Sigmoid colon (tissue), 3 donors: ENCODE measurements around the gene TSHZ1.

Experiments
- POLR2A ChIP-seq, 2 donors: fragments of 450-650 bp; IDR thresholded peaks; one replicate each; pipeline ENCODE4 v1.6.1; 2016; ENCODE audit warnings: antibody characterized with exemption in 2 of 2, mild to moderate bottlenecking in 2 of 2, moderate library complexity in 2 of 2
- TF ChIP-seq, protein P1 (sequence below), 4 experiments: fragments of 450-650 bp in 3 of 4; fragments of 200-600 bp in 1 of 4; IDR thresholded peaks; one replicate each; pipeline ENCODE4 v1.5.1; 2016 to 2019; ENCODE audit warnings: antibody characterized with exemption in 4 of 4, mild to moderate bottlenecking in 3 of 4, moderate library complexity in 2 of 4

- TF ChIP-seq POLR2A (IDR thresholded peaks at IDR 0.05), result no peak
- TF ChIP-seq, protein P1, sequence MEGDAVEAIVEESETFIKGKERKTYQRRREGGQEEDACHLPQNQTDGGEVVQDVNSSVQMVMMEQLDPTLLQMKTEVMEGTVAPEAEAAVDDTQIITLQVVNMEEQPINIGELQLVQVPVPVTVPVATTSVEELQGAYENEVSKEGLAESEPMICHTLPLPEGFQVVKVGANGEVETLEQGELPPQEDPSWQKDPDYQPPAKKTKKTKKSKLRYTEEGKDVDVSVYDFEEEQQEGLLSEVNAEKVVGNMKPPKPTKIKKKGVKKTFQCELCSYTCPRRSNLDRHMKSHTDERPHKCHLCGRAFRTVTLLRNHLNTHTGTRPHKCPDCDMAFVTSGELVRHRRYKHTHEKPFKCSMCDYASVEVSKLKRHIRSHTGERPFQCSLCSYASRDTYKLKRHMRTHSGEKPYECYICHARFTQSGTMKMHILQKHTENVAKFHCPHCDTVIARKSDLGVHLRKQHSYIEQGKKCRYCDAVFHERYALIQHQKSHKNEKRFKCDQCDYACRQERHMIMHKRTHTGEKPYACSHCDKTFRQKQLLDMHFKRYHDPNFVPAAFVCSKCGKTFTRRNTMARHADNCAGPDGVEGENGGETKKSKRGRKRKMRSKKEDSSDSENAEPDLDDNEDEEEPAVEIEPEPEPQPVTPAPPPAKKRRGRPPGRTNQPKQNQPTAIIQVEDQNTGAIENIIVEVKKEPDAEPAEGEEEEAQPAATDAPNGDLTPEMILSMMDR (IDR thresholded peaks at IDR 0.05), result no peak
Measured at GRCh38 chr18:75207310-75208154, 3.1 kb upstream of the TSHZ1 start.
